GM12892 (cell line): ENCODE results near the gene TGFB2.

Source experiments
- POLR2A ChIP-seq: IDR thresholded peaks from 2 replicates; pipeline ENCODE4 v1.6.1; 2011; ENCODE audit warnings: low read depth, low read length, control low read depth
- TAF1 ChIP-seq: IDR thresholded peaks from 2 replicates; pipeline ENCODE4 v1.6.1; 2011; ENCODE audit warnings: low read depth, mild to moderate bottlenecking, control low read depth, low read length, borderline replicate concordance

DNA sequence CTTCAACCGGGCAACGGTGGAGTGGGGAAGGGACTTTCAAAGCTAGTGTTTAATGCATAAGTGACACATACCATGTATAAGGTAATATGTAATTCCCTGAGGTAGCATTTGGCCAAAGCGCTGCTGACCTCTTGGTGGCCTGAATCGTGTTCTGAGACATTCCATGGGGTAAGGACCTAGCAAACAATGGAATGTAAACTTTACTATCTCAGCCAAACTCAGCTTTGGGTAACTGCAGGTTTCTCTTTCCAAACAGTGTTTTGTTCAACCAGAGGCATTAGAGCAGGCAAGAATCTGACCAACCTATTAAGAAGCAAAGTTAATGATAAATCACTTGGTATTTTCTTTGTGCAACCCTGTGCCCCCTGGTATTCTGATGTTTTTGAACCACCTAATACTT lies 22.0 kb downstream of the TGFB2 start:
- TF ChIP-seq POLR2A (no peak), TAF1 (no peak)
